HL-60/S4 treated with retinoic acid at 250 ng/mL for 4 days and 3 days (cell line): ENCODE data around the gene EFHD2.
"Not testable (repeated sequence)": the region's sequence is repeated elsewhere in the genome, so short reads cannot be mapped to it uniquely, and the experiment has no call there.

Experiments used
- in situ Hi-C: fragments of 300-500 bp; cut with MboI; formaldehyde crosslinking; loops from 2 replicates; pipeline ENCODE4 v1.7.0; 2022; ENCODE audit warnings: low sequenced_read_pairs

Gene EFHD2, protein sequence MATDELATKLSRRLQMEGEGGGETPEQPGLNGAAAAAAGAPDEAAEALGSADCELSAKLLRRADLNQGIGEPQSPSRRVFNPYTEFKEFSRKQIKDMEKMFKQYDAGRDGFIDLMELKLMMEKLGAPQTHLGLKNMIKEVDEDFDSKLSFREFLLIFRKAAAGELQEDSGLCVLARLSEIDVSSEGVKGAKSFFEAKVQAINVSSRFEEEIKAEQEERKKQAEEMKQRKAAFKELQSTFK

DNA sequence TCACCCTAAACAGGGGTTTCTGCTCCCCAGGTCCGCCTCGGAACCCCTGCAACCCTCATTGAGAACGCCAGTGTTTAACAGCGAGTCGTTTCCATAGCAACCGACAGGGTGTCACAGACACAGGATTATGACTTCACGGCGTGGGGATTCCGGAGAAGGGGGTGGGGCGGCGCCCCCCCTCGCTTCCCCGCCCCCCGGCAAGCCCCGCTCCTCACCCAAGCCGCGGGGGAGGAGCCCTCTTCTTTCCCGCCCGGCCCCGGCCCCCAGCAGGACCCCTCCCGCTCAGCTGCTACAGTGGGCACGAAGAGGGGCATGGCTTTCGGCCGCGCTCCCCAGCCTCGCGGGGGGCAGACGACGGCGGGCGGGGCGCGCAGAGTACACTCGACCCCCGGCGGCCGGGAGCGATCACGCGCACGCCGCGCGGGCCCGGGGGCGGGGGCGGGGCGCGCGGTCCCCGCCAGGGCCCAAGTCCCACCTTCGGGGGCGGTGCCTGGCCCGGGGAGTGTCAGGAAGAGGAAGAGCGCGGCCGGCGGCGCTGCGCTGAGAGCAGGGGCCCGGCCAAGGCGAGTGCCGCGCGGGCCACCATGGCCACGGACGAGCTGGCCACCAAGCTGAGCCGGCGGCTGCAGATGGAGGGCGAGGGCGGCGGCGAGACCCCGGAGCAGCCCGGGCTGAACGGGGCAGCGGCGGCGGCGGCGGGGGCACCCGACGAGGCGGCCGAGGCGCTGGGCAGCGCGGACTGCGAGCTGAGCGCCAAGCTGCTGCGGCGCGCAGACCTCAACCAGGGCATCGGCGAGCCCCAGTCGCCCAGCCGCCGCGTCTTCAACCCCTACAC is at the start of gene EFHD2:
EFHD2 (plus strand) TSS at position 501 of the 835 bp plus-strand sequence; CDS start at position 585, 84 bp downstream.
- in situ Hi-C loops, result no loop called here

DNA sequence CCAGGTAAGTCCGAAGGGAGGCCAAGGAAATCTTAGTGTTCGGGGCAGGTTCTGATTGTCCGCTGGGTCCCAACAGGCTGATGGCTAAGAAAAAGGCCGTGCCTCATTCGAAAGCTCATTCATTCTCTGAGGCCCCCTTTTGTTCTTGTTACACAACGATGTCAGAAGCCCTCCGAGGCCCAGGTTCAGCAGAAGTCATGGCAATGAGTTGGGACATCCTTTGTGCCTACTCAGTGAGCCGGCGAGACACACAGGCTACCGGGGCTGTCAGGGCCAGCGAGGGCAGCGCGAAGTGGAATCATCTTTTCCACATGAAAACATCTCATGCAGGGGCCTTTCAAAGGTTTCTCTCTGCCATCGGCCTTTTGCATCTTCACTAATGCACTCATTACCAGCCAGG is 49.0 kb upstream of the EFHD2 start:
- in situ Hi-C loops, result no loop called here

DNA sequence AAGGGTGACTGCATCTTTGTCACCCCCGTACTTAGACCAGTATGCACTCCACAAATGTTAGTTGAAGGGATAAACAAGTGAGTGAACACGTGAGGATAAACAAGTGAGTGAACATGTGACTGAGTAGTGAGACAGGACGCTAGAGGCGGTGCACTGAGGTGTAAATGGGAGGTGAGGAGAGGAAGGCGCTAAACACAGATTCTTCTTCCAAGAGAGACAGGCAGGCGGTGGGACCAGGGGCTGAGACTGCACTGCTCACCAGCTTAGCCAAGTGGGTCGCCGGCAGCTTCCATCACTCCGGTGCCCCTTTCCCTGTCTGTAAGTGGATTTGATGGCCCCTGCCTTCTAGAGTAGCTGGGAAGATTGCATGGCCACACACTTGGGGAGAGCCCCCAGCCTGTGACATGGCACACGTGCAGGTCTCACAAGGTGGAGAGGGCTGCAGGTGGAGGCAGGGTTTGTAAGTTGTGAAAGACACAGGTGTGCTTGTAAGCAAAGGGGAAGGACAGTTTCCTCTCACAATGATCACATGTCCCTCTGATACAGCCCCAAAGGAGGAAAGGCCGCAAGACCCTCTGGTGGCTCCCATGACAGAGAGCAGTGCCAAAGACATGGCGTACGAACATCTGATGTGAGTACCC is 47.5 kb upstream of the EFHD2 start:
- in situ Hi-C loops, result no loop called here

DNA sequence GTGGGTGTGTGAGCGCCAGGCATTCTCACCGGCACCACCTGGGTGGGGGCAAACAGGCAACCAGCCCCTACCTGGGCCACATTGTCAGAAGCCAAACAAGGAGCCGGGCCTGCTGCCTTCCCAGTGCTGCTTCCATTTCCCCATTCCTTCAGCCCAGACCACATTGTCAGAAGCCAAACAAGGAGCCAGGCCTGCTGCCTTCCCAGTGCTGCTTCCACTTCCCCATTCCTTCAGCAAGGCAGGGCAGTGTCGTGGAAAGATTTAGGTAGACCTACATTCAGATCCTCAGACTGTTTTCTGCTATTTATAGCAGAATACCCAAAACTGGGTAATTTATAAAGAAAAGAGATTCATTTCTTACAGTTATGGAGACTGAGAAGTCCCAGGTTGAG is 47.0 kb upstream of the EFHD2 start:
- in situ Hi-C loops, result no loop called here

DNA sequence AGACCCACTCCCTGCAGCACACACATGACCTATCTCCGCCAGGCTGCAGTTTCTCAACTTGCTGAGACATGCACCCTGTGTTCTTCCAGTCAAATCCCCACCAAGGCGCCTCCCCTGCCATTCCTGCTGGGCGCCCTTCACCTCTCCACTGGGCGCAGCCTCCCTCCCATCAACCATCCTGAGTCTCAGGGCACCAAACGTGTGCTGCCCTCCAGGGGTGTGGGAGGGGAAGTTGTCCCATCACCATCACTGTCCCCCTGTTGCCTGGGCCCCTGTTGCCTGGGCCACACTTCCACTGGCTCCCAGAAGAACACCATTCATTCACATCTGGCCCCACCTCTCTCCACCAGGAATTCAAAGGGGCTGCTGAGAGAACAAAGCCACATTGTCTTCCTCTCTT is 44.9 kb upstream of the EFHD2 start:
- in situ Hi-C loops, result no loop called here

DNA sequence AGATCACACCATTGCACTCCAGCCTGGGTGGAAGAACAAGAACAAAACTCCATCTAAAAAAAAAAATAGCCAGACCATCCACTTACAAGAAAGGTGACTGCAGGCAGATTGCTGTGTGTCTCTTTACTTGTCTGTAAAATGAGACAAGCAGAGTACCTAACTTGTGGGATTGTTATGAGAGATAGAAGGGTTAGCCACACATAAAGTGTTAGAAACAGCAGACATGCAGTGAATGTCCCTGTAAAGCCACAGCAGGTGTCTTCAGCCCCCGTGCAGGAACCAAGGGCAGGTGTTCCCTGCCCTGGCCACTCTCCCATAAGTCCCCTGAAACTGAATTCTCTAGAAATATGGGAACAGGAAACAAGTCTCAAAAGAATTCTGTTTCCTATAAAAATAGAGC is 40.8 kb upstream of the EFHD2 start:
- in situ Hi-C loops, result no loop called here

DNA sequence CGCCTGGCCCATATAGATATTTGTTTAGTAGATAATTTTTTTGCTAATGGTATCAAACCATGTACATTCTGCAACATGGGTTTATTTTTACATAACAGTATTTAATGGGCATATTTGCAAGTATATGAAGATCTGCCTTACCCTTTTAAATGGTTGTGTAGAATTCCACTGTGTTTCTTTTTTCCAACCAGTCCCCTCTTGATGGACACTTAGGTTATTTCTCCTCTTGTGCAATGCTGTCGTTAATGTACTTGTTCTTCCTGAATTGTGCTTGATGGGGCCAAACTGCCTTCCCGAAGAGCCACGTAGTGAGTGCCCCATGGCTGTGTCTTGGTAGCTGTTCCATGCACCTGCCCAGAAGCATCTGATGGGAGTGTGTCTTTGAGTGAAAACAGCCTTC is 39.4 kb upstream of the EFHD2 start:
- in situ Hi-C loops, result no loop called here

DNA sequence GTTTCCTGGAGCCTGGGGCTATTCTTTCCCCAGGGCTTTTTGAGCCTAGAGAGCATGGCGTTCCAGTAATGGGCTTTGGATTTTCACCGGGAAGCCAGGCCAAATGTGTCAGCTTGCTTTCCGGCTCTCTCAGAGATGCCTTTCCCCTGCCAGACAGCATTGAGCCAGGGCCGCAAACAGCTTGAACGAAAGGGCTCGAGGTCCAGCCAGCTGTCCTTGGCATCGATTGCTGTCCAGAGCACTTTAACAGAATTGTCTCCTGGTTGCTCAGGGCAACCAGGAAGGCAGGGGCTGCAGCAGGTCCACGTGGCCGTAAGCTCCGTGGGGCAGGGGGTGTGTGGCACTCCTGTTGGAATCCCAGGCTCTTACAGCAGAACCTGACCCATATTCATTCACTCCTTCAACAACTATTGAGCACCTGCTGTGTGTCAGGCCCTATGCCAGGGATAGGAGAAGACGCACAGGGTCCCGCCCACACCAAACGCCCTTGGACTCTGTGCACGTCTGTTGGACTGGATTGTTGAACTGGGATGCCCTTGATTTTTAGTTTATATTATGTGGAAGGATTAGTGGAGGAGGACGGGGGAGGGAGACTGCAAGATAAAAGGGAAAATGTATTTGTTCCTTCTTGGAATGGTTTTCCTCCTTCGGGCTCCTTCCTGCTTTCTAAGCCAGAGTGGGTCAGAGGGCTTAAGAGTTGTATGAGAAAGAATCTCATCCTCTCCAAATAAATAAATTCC is 38.7 kb upstream of the EFHD2 start:
- in situ Hi-C loops, result no loop called here

DNA sequence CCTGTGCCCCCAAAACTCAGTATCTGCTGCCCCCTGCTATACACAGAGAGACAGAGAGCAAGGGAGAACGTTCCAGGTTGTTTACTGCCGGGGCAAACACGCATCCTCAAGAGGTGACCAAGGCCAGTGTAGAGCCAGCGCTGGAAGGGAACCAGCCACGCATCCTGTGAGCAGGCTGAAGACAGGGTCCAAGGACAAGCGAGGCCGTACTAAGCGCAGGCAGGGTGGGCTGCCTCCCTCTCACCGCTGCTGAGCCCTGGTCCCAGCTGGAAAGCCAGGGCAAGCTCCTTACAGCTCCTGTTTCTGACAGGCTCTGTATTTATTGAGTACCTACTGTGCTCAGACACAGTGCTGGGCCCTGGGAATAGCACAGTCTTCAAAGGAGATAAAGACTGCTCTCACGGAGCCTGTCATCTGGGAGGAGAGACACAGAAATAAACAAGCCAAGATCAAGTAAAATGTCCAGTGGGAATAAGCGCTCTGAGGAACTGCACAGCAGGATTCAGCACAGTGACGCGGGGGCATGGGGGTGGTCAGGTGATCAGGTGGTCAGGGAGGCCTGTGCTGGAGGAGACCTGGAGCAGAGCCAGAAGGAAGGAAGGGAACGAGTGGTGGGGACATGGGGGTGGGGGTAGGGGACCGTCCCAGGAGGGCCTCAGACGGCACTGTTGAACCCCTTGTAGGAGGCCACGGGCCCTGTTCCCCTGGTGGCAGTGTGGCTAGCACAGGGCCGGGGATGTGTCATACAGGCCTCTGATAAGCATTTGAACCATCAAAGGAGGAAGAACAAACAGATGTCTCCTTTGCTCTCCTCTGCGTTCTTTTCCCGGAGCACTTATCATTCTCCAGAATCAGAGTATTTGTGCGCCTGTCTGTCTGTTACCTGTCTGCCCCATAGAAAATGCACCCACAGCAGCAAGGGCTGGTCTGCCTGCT is 37.8 kb upstream of the EFHD2 start:
- in situ Hi-C loops, result no loop called here

DNA sequence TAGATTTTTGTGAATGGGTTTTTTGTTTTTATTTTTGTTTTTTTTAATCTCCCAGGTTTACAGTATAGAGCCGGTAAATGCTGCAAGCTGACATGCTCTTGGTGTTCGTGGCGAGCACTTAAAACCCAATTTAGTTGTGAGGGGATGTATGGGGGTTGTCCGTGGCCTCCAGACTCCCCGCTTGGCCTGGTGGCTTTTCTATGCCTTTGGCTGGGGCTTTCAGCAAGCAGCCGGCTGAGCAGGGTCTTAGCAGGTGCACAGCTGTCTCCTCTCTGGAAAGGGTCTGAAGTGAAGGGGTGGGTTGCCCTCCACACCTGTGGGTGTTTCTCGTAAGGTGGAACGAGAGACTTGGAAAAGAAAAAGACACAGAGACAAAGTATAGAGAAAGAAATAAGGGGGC is 31.0 kb upstream of the EFHD2 start:
- in situ Hi-C loops, result no loop called here

DNA sequence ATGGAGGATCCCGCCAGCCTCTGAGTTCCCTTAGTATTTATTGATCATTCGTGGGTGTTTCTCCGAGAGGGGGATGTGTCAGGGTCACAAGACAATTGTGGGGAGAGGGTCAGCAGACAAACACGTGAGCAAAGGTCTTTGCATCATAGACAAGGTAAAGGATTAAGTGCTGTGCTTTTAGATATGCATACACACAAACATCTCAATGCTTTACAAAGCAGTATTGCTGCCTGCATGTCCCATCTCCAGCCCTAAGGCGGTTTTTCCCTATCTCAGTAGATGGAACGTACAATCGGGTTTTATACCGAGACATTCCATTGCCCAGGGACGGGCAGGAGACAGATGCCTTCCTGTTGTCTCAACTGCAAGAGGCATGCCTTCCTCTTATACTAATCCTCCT is 30.5 kb upstream of the EFHD2 start:
- in situ Hi-C loops, result not testable (repeated sequence)

DNA sequence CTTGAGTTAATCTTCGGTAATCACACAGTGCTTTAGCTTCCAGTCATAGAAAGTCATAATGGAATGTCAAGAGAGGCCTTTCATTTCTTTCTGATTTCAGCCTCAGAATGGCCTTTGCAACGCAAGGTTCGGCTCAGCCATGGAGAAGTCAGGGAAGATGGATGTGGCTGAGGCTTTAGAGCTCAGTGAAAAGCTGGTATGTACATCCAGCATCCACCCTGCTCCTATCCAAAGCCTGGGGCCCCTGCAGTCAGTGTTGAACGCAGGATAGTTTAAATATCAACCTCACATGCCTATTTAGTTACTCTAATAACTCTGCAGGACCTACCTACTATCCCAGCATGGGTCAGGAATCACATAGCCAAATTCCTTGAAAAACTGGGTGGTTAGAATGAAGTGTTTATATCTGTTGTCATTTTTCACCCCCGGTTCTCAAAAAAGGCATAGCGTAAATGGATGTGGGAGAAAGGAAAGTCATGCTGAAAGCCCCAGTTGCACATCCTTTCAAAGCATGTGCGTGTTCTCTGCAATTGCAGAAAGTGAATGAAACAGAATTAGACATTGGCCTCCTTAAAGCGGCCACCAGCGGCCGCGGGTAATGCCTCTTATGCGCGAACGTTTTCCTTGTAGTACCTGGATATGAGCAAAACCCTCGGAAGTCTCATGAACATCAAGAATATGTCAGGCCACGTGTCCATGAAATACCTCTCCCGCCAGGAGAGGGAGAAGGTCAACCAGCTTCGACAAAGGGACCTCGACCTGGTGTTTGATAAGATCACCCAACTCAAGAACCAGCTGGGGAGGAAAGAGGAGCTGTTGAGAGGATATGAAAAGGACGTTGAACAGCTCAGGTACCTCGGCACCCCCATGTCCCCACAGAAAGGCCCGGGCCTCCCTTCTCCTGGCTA is 28.8 kb upstream of the EFHD2 start:
- in situ Hi-C loops, result no loop called here

DNA sequence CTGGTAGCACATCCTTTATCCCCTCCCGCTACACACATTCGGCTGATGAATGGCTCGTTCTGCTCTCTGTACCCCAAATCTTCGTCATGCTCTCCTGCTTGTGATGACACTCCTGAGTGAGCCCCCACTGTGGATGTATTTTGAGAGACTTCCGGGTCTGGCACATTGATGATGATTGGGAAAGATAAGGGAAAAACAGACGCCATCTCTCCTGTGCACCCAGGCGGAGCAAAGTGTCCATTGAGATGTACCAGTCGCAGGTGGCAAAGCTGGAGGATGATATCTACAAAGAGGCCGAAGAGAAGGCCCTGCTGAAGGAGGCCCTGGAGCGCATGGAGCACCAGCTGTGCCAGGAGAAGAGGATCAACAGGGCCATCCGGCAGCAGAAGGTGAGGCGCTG is 27.9 kb upstream of the EFHD2 start:
- in situ Hi-C loops, result no loop called here

DNA sequence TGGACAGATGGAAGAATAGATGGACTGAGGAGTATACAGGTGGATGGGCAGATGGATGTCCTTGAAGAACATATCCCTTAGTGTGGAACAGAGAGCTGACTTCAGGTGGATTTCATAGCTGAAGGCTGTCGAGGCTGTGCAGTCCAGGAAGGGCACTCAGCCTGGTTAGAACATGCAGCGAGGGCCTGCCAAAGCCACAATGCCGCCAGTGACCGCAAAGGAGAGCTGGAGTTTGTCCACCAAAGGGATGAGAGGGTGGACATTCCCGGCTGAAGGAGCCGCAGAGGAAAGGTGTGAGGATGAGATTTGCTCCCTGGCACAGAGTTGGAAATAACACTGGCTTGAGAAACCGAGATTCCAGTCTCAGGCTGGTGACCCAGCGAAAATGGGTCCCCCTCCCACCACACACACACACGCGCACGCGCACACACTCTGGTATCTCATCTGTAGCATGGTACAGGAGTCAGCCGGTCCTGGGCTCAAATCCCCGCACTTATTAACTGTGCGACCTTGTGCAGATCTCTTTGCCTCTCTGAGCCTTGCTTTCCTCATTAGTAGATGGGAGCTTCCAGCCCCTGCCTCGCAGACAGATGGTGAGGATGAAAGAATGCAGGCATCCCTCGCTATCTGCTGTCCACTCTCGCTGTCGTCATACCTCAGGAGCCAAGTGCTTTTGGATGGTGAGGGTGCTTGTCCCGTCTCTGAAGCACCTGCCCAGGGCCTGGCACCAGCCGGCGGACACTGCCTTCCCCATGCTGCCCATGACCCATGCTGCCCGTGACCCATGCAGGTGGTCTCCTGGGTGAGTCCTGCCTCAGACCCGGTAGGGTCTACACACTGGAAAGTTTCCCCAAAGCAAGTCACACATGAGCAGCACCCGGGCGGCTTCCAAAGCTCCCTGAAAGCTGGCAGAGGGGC is 26.8 kb upstream of the EFHD2 start:
- in situ Hi-C loops, result no loop called here

DNA sequence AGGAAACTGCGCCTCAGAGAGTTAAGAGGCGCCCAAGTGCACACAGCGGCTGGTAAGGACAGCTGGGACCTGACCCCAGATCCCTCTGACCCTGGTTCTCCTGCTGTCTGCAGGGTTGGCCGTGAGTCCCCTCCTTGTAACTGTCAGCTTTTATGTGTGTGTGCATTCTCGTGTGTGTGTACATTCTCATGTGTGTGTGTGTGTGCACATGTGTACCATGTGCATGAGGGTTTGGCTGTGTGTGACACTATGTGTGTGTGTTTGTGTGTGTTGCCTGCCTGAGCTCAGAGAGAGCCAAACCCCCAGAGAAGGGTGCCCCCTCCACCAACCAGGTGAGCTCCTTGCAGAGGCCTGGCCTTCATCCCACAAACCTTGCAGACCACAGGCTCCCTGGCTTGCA is 25.9 kb upstream of the EFHD2 start:
- in situ Hi-C loops, result no loop called here

DNA sequence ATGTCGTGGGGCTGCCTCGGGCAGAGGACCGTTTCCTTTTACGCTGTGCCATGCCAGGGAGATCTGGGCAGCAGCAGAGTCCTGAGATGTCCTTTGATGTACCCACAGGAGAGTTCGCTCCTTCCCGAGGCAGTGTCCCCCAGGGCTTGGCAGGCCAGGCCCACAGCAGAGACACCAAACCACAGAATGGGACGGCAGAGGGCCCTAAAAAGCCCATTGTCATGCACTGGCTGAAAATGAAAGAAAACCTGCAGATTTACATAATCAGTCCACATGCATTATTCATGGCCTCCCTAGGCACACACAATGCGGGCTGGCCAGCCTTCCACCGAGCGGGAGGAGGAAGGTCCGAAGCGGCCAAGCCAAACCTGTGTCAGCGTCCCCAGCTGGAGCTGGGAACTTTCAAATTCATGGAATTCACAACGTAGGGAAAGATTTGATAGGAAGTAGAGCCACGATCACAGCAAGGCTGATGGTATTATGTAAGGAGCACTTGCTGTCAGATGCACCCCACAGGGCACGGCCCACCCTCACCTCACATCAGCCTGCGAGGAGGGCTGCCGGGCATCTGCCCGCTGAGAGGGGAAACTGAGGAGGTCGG is 25.3 kb upstream of the EFHD2 start:
- in situ Hi-C loops, result no loop called here

DNA sequence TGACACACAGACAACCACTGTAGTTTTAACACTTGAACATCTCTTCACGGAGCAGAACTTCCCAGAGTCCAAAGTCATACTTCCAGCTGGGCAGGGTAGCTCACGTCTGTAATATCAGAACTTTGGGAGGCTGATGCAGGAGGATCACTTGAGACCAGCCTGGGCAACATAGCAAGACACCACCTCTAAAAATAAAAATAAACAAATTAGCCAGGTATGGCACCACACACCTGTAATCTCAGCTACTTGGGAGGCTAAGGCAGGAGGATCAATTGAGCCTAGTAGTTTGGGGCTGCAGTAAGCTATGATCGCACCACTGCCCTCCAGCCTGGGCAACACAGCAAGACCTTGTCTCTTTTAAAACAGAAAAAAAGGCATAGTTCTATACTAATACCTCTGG is 24.3 kb upstream of the EFHD2 start:
- in situ Hi-C loops, result no loop called here
